Right atrium auricular region (tissue), 2 donors: Measurements from ENCODE around the gene SMIM44. TPM values are rescaled to one million over a fixed set of nuclear protein-coding genes. Genes with fewer than 3 reads are reported as not detected.

Source experiments
- DNase-seq: peaks from one replicate; pipeline ENCODE4 v3.0.0-alpha.2; 2019; ENCODE audit warnings: low spot score
- H3K27ac ChIP-seq, 2 donors: fragments of 200-600 bp; sonication (generic); 1 replicate in 1 of 2; 2 replicates in 1 of 2; pipeline ENCODE4 v1.5.1; 2016 to 2019
- H3K27me3 ChIP-seq, 2 donors: fragments of 200-600 bp; sonication (generic); one replicate each; pipeline versions ENCODE4 v1.5.1 to v1.6.0; 2017 to 2019
- H3K36me3 ChIP-seq: fragments of 200-600 bp; sonication (generic); one replicate; pipeline ENCODE4 v1.5.1; 2016
- H3K4me1 ChIP-seq, 2 donors: fragments of 200-600 bp; sonication (generic); one replicate each; pipeline versions ENCODE4 v1.5.1 to v1.6.0; 2017 to 2019
- H3K4me3 ChIP-seq, 2 donors: fragments of 200-600 bp; sonication (generic); 1 replicate in 1 of 2; 2 replicates in 1 of 2; pipeline ENCODE4 v1.5.1; 2017 to 2019; ENCODE audit warnings: mild to moderate bottlenecking in 1 of 2, moderate library complexity in 1 of 2
- H3K9me3 ChIP-seq, 2 donors: fragments of 200-600 bp; sonication (generic); one replicate each; pipeline ENCODE4 v1.5.1; 2019
- CTCF ChIP-seq, 2 donors: fragments of 200-600 bp; sonication (generic); IDR thresholded peaks; one replicate each; pipeline ENCODE4 v1.5.1; 2019; ENCODE audit warnings: antibody characterized with exemption in 2 of 2
- total RNA-seq, 2 donors: library from RNA; depleted of rRNA; stranded (reverse); fragments of >200 nt; gene quantifications; one replicate each; pipeline ENCODE4 v1.1.0, GENCODE V29; 2016

Gene SMIM44
- total RNA-seq, 2 donors from 2014 or later, result not detected

GRCh38 chr19:3477951-3478350 lies 5.3 kb downstream of the SMIM44 start:
- no peak for TF ChIP-seq CTCF (IDR thresholded peaks at IDR 0.05)
- Histone ChIP-seq H3K4me1 (no peaks in the 10 kb centered on the region), H3K9me3 (no peaks in the 10 kb centered on the region), H3K36me3 (no peaks in the 10 kb centered on the region), H3K27me3 (peaks cover 0 to 10% of the 10 kb centered on the region in 2 donors), H3K4me3 (no peak overlapping the region), H3K27ac (no peak overlapping the region)
- no peak for DNase-seq

- Histone ChIP-seq H3K27me3 (peaks cover 0 to 10% of the 10 kb centered on the region in 2 donors), H3K9me3 (no peaks in the 10 kb centered on the region), H3K4me1 (peaks cover 0 to 4% of the 10 kb centered on the region in 2 donors), H3K36me3 (no peaks in the 10 kb centered on the region), H3K27ac (no peak overlapping the region), H3K4me3 (no peak overlapping the region)
- no peak for TF ChIP-seq CTCF (IDR thresholded peaks at IDR 0.05)
- no peak for DNase-seq
Measured at GRCh38 chr19:3477506-3477905, 5.7 kb downstream of the SMIM44 start.

GRCh38 chr19:3476830-3477229 lies 6.4 kb downstream of the SMIM44 start:
- Histone ChIP-seq H3K36me3 (no peaks in the 10 kb centered on the region), H3K4me1 (peaks cover 0 to 11% of the 10 kb centered on the region in 2 donors), H3K4me3 (no peak overlapping the region), H3K27me3 (peaks cover 0 to 10% of the 10 kb centered on the region in 2 donors), H3K27ac (no peak overlapping the region), H3K9me3 (no peaks in the 10 kb centered on the region)
- no peak for TF ChIP-seq CTCF (IDR thresholded peaks at IDR 0.05)
- no peak for DNase-seq

- no peak for TF ChIP-seq CTCF (IDR thresholded peaks at IDR 0.05)
- Histone ChIP-seq H3K27ac (no peak overlapping the region), H3K27me3 (peaks cover 0 to 7% of the 10 kb centered on the region in 2 donors), H3K36me3 (no peaks in the 10 kb centered on the region), H3K9me3 (no peaks in the 10 kb centered on the region), H3K4me3 (no peak overlapping the region), H3K4me1 (peaks cover 0 to 11% of the 10 kb centered on the region in 2 donors)
- DNase-seq, result no peak
Measured at GRCh38 chr19:3475449-3475848, 7.8 kb downstream of the SMIM44 start.

- Histone ChIP-seq H3K4me1 (peaks cover 0 to 11% of the 10 kb centered on the region in 2 donors), H3K36me3 (no peaks in the 10 kb centered on the region), H3K9me3 (no peaks in the 10 kb centered on the region), H3K4me3 (no peak overlapping the region), H3K27me3 (no peaks in the 10 kb centered on the region), H3K27ac (no peak overlapping the region)
- DNase-seq, result no peak
- TF ChIP-seq CTCF (IDR thresholded peaks at IDR 0.05), result no peak
Measured at GRCh38 chr19:3474614-3475013, 8.6 kb downstream of the SMIM44 start.

- Histone ChIP-seq H3K9me3 (no peaks in the 10 kb centered on the region), H3K27me3 (no peaks in the 10 kb centered on the region), H3K4me1 (peaks cover 0 to 11% of the 10 kb centered on the region in 2 donors), H3K4me3 (no peak overlapping the region), H3K27ac (no peak overlapping the region), H3K36me3 (no peaks in the 10 kb centered on the region)
- no peak for DNase-seq
- TF ChIP-seq CTCF (IDR thresholded peaks at IDR 0.05), result no peak
Measured at GRCh38 chr19:3474010-3474409, 9.2 kb downstream of the SMIM44 start.
